ENCODE measurements around the gene PADI1.
A peak's percentile ranks its signal among the peaks of the same experiment; 100 is the strongest.

PADI1 gene

DNA sequence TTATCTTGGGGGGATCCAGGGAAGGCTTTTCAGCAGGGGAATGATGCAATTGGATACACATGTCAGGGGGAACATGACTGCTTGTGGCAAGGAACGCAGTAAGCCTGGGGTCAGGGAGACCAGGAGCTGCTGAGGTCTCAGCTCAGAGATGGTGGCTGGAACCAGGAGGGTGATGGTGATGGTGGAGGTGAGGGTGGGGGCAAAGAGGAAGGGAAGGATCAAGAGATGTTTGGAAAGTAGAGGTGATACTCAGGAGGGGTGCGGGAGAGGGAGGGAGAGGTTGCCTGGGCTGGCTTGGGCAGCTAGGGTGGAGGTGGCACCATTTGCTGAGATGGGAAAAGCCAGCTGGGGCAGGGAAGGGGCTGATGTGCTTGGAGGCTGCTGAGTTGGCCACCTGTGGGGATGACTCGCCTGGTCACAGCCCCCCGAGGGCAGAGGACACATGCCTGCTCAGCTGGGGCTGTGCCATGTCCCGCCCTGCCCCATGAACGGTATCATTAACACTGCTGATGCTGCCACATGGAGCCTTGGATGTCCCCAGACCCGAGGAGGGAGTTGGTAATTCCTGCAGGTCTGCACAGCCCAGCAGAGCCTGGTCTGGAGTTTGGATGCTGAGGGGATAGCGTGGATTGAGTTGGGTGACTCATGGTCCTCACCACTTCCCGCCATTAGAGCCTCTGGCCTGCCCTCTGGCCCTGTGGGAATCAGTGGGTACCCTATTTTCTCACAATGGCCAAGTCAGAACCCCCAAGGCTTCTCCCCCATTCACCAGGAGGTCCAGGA lies 6.3 kb upstream of the PADI1 start:
- DNase-seq: no peak

DNA sequence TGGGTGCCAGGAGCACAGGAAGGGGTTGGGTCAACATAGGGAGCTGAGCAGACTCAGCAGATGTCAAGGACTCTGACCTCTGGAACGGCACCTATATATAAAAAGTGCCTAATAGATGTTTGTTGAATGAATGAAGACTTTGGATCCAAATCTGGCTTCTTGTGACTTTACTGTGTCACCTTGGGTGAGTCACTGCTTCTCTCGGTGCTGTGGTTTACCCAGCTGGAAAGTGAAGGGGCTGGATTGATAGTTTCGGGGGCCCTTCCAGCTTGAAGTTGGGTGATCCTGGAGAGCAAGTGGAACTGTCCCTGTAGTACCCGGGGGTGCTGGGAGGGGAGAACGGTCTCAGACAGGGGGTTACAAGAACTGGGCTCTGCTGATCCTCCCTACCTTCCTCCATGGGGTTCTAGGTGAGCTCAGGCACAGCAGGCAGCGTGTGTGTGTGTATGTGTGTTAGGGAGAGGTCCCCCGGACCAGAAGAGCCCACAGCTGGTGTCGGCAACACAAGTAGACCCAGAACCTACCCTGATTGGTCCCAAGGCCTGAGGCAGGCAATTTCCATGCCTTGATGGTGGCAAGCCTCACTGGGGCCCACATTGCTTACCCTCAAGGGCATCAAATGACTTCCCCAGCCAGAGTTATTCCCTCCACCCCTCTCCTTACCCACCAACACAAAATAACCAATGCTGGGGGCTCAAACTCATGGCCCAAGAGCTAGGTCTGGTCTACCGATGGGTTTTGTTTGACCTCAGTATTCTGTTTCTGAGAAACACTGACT lies 5.5 kb upstream of the PADI1 start:
- no peak for DNase-seq

DNA sequence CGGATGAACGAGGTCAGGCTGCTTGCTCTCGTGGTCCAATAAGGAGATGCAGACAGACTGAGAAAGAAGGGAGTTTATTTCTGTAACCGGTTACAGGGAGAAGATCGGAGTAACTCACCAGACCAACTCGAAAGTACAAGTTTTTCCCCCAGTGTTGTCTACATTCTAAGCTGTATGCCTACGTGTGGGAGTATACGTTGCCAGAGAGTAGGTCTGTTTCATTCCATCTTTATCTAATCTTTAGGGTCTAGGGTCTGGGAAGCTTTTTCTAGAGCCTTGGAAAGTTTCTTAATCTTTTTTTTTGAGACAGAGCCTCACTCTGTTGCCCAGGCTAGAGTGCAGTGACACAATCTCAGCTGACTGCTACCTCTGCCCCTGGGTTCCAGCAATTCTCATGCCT lies 4.7 kb upstream of the PADI1 start:
- no peak for DNase-seq

DNA sequence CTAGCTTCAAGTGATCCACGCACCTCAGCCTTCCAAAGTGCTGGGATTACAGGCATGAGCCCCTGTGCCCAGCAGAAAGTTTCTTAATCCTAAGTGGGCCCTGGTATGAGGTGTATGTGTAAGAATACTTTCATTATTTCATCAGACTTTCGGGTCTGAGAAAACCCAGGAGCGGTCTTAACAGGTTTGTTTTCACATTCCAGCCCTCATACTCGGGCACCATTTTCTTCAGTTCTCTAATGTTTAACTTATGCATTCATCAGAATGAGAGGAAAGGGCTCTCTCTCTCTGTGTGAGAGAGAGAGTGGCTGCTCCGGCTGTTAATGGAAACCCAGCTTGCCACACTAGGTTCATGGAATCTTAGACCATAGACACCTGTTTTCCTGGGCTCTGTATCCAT lies 4.2 kb upstream of the PADI1 start:
- no peak for DNase-seq

DNA sequence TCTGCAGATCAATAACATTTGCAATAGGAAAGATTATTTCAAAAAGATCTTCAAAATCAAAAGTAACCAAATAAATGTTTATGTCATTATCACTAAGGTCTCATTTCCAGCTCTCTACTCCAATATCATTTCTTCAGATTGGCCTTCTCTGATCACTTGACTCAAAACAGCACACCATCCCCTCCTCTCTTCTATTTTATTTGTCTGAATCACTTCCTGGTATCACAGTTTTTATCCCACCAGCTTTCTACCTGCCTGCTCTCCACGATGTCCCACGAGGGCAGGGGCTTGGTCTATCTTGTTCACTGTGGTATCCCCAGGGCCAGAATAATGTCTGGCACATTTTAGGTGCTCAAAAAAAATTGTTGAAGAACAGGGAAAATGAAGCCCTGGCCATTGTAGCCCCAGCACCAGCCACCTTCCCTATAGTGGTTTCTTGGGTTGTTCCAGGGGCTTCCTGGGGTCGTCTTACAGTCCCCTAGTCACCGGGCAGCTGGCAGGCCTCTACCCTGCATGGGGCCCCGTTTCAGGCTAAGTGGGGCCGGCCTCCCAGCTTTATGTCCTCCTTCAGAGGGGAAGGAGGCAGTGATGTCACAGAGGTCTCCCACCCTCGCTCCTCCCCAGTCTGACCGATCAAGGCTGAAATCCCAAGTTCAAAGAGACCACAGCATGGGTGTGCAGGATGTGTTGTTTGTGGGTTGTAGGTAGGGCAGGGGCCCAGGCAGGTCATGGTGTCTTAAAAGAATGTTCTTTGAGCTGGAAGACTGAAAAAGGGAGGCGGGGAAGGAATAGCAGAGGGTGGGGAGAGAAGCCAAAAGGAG lies 3.5 kb upstream of the PADI1 start:
- no peak for DNase-seq

DNA sequence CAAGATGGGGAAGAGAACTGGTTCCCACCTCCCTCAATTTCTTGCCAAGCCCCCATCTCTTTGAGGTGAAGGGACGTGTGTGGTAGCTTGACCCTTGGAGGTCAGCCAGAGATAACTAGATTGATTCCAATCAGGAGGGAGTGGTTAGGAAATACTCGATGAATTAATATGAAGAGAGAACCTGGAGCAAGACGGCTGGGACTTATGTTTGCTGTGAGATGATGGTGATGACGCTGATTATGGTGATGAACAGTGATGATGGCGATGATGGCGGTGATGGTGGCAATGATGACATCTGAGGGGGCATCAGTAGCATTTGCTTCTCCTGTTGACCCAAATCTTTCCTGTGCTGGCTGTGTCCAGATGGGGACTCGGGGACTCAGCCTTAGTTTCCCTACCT lies 724 bp downstream of the PADI1 start:
- no peak for DNase-seq

DNA sequence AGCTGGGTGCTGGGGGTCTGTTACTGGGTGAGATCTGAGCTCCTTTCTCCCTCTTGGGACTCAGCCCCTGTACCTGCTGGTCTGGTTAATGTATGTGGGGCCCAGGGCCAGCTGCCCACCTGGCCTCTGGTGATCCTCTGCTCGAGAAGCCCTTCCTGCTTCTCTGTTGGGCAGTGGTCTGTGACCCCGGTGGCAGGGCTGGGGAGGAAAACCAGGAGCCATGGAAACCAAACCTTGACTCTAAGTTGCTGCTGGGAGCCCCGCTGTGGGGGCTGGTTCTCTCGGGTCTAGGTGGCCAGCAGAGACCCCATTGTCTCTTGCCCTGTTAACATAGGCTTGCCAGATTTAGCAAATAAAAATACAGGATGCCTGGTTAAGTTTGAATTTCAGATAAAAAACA lies 1.3 kb downstream of the PADI1 start:
- DNase-seq: no peak

DNA sequence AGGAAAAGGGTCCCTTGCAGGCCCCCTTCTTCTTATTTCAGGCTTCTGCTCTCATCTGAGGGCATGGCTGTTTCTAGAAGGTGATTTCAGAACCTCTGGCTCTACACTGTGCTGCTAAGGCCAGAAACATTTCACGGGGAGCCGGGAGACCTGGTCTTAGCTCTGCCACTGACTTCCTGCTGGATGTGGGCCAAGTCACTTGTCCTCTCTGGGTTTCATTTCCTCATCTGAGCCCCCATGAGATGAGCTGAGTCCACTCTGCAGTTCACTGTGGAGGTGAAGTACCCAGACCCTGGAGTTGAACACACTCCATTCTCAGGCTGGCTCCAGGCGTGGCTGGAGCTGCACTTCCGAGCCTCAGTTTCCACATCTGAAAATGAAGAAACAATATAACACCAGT lies 2.1 kb downstream of the PADI1 start:
- DNase-seq: no peak

DNA sequence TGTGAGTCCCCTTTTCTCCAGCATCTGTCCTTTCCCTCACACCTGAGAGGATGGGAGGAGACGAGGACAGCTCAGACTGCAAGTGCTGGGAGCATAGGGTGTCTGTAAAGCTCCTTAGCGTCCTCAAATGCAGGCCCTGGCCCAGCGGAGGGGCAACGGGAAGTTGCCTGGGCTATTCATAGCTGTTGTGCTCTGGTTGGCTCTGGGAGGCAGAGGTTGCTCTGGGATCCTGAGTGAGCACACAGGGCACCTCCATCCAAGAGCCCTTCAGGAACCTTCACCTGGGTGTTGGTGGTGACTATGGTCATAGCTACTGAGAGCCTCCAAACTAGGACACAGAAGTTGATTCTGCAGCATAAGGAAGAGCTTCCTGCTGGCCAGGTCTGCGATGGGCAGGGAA lies 2.6 kb downstream of the PADI1 start:
- no peak for DNase-seq

DNA sequence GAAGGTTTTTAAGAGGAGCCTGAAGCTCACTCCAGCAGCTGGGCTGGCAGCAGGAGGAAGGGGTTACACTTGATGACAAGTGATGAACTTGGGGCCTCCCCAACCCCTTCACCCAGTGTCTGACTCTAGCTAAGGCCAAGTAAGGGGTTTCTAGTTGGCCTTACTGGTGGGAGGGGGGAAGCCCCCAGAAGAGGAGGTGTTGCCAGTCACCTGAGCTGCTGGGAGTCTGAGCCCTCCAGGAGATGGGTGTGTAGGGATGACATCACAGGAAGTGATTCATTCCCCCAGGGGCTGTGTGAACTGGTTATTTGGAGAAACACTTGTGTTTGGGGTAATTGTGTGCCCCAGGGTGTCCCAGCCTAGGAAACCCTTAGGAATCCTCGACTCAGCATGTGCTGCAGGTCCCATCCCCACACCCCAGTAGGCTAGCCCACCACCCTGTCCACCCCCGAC lies 3.1 kb downstream of the PADI1 start:
- DNase-seq: peak in 1 of 4 experiments; percentile 8

DNA sequence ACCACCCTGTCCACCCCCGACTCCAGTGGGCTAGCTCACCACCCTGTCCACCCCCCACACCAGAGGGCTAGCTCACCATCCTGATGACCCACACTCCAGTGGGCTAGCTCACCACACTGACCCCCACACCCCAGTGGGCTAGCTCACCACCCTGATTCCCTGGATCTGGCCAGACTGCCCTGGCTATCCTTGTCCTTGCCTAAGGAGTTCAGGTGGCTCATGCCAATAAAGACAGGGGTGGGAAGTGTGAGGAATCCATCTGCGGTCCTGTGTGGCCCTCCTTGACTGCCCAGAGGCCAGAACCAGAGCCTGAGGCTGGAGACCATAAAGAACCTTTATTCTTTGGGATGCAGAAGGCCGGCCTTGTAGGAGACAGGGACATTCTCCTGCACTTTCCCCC lies 3.6 kb downstream of the PADI1 start:
- DNase-seq: no peak

DNA sequence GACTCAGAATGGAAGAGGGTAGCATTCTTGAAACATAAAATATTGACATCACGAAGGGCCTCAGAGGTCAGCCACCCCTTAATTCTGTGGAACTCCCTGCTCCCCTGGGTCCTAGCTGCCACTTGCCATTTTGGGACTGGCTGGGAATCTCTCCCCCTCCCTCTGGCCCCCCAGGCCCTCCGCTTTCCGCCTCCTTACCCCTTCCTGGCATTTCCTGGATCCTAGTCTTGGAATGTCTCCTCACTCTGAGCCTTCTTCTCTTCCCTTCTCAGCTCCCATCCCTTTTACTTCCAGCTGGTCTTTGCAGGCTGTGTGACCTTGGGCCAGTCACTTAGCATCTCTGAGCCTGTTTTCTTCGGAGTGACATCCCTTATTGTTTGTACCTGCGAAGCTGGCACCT lies 4.5 kb downstream of the PADI1 start:
- DNase-seq: no peak

DNA sequence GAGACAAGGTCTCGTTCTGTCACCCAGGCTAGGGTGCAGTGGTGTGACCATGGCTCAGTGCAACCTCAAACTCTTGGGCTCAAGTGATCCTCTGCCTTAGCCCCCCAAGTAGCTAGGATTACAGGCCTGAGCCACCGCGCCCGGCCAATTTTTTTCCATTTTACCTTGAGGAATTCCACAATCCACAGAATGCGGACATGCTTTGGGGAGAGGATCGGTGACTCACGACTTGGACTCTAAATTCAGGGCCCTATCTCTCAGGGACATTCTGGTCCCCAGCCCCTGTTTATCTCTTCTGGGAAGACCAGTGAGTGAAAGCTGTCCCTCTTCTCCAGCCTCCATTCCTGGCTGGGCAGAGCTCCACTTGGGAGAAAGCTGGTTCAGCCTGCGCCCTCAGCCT lies 5.2 kb downstream of the PADI1 start:
- DNase-seq: no peak

DNA sequence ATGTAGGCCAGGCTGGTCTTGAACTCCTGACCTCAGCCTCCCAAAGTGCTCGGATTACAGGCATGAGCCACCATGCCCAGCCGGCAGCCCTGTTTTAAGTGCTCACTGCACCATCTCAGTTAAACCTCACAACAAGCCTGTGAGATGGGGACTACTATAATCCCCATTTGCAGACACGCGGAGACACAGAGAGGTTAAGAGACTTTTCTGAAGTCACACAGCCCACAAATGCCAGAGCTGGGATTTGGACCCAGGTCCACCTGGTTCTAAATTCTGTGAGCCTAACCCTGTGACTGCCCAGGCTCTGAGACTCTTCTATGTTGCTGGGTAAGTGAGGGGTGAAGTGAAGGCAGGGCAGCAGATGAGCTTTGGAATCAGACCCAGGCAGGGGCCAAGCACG lies 6.4 kb downstream of the PADI1 start:
- DNase-seq: no peak

DNA sequence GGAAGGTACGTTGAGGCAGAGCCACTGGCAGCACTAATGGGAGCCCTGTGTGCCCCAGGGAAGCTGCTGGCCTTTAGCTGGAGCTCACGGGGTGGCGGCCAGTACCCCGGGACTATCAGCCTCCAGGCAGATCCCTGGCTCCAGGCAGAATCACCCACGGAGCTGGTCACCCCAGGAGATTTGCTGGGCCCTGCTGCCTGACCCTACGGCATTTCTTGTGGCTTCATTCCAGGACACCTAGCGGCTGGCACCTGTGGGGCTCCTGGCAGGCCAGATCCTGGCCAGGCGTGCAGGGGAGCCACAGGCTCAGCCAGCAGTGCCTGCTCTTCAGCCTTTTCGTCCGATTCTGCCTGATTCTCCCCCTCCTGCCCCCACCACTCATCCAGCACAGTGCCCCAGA lies 7.1 kb downstream of the PADI1 start:
- DNase-seq: no peak

DNA sequence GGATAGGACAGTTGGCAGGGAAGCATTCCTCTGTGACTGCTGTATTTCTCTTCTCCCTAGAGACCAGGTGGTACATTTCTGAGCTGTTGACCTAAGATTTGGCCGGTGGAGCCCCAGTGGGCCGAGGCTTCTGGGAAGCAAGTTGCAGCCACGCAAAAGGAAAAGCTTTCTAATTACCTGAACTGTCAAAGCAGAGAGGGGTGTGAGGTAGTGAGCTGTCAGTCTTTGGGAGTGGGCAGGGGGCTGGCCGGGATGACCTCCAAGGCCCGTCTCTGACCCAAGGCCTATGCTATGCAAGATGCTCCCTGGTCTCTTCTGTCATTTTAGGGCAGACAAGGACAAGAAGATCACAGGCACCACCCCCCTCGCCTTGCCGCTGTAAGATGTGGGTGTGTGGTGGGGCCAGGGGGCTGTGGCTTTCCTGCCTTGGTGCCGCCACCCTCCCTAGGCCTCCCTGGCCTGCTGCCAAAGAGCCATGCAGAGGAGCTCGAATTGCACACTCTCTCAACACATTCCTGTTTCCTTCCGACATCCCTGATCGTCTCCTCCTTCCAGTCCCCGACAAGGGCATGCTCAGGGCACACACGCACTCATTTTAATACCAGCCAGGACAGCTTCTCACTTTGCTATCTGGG lies 7.7 kb downstream of the PADI1 start:
- peak in 3 of 4 experiments; percentile 9 to 60 (median 59) for DNase-seq

DNA sequence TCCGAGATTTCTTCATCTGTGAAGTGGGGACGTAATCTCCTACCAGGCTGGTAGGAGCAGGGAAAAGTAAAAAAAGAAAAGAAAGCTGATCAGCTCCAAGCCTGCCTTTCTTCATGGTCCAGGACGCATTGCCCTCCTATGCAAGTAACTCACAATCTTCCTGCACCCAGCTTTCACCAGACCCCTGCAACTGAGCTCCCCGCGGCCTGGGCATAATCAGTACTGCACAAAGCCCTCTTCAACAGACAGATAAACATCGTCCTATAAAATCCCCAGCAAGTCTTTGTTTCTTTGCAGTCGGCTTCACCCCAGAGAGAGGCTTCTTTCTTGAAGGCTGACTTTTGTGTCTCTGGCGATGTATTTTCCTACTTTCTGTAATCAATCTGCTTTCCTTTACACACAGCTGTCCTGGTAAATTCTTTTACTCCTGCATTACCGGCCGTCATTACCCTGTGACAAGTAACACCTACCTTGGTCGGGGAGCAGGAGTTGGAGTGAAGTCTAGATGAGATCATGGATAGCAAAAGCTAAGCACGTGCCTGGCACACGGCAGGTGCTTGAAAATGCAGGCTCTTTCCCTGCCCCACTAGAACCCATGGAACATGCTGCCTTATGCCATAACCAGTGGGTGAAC lies 8.3 kb downstream of the PADI1 start:
- no peak for DNase-seq

DNA sequence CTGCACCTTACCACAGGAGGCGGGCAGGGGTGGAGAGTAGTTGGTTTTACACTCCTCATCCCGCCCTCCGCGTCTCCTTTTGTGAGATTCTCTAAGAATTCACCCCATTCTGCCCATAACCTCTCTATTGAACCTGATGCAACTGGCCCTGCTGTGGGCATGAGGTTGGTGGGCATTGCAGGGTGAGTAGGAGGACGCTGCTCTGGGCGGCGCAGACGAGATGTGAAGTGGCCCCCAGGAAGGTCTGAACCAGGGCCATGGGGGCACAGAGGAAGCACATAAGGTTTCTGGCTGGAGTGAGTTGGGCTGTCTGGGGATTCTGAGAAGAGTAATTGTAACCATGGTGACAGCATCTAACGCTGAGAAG lies 8.8 kb downstream of the PADI1 start:
- no peak for DNase-seq

DNA sequence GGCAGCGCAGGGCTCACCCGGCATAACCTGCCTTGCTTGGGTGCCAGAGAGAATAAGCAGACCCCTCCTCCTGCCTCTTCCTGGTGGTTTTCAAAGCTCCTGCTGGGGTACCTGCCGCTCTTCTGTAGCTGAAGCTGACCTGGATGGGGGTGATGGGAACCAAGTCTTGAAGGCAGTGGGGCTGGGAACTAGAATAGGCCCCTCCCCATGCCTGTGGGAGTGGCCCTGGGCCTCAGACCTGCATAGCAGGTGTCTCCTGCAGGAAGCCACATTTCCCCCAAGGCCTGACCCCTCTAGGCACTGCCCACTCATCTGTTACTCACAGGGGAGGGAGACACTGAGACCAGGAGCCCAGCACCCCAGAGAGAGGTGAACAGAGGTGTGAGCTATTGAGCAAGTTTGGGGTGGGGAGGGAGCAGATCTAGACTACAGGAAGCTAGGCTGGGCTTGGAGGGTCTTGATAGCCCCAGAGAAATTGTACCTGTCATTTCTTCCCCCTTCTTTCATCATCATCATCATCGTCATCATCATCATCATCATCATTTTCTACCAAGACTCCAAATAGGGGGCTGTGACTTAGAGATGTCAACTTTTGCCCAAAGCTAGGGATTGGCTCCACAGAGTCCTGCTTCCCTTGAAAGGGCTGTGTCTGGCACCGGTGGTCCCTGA lies 10.1 kb downstream of the PADI1 start:
- no peak for DNase-seq

DNA sequence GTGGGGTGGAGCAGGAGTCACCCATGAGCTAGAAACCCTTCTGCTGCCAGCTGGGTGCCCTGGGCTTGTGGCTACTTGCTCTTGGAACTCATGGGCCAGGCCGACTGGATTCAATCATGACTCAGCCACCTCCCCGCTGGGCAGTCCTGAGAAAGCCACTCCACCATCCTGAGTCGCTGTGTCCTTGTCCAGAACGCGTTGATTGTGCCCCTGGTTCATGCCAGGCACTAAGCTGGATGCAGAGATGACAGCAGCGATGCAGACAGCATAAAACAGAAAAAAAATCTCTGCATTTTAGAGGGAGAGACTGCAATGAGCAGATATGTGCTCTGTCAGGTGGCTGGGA lies 10.6 kb downstream of the PADI1 start:
- DNase-seq: no peak

DNA sequence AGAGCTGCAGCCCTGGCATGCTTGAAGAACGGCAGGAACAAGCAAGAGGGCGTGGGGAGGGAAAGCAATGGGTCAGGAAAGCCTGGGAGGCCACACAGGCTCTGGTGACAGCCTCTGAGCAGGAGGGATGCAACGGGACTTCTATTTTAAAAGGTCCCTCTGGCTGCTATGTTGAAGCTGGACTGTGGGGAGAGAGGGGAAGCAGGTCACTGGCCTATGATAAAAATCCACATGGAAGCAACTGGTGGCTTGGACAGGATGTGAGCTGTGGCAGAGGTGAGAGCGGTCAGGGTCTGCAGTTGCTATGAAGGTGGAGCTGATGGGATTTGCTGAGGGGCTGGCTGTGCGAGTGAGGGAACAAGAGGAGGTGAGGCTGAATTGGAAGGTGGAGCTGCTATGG lies 11.2 kb downstream of the PADI1 start:
- no peak for DNase-seq

DNA sequence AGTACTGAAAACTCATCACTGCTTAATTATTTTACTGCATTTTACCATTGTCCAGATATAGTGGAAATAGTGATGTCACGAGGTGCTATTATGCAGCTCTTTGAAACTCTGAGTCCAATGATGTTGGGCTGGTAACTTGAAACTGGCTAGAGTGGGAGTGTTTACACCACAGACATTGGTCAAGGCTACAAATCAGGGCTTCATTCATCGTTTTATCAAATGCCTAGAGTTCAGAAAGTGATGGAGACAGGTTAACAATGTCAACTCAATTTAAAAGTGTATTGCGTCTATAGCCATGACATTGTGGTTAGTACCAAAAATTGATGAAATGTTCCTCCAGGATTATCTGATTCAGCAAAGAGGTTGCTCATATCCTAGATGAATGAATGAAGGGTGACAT lies 12.7 kb downstream of the PADI1 start:
- DNase-seq: no peak
